ENCODE results near the gene MRPL58.
A peak's percentile ranks its signal among the peaks of the same experiment; 100 is the strongest.
"Not testable (repeated sequence)": the region's sequence is repeated elsewhere in the genome, so short reads cannot be mapped to it uniquely, and the experiment has no call there.

The MRPL58 gene

DNA sequence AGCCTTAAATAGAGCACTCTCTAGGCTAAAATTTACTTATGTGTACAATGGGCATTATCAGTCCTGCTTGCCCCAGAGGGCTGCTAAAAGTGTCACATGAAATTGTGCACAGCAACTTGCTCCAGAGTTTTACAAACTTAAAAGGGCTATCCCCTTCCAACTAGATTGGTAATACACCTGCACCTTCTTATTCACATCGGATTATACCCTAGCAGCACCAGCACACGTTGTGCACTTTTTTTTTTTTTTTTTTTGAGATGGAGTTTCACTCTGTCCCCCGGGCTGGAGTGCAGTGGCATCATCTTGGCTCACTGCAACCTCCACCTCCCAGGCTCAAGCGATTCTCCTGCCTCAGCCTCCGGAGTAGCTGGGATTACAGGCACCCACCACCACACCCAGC, 31.3 kb downstream of the MRPL58 start:
- H3K36me3 Mint-ChIP-seq (ENCODE audit: low read depth), result peaks cover 17% of the 10 kb centered on the region
- H3K4me1 Mint-ChIP-seq (ENCODE audit: low read depth), result peaks cover 26% of the 10 kb centered on the region
- H3K4me3 Mint-ChIP-seq; H3K27ac Mint-ChIP-seq; H3K9me3 Mint-ChIP-seq; H3K27me3 Mint-ChIP-seq (ENCODE audit: low read depth): not testable (repeated sequence)

DNA sequence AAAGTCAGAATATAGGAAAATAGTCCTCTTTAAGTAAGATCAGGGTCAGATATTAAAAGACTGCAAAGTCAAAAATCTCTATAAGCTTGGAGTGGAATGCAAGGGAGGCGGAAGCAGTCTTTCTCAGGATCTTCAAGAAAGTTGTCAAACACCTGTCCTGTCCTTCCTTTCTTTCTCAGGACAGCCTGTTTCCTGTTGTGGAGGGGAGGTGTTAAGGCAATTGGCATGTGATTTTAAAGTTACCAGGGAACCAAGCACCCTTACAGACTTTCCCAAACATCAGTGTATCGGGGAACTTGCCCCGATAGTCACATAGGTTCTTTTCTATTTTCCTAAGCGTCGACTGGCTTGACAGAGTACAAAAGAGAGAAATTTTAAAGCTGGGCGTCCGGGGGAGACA, 32.2 kb downstream of the MRPL58 start:
- H3K4me1 Mint-ChIP-seq (ENCODE audit: low read depth), result peaks cover 27% of the 10 kb centered on the region
- no peaks in the 10 kb centered on the region for H3K27me3 Mint-ChIP-seq (ENCODE audit: low read depth)
- H3K4me3 Mint-ChIP-seq, result peak overlapping the region; percentile 67
- no peak overlapping the region for H3K27ac Mint-ChIP-seq
- no peaks in the 10 kb centered on the region for H3K9me3 Mint-ChIP-seq
- peaks cover 16% of the 10 kb centered on the region for H3K36me3 Mint-ChIP-seq (ENCODE audit: low read depth)

GRCh38 chr17:75045946-75046406, 33.5 kb downstream of the MRPL58 start:
- not testable (repeated sequence) for H3K27me3 Mint-ChIP-seq (ENCODE audit: low read depth)
- H3K27ac Mint-ChIP-seq, result peak overlapping the region; percentile 92

GRCh38 chr17:75046407-75047289, 34.2 kb downstream of the MRPL58 start, which contains the start of the genes ATP5PD and KCTD2:
TSS of gene ATP5PD (minus strand) at chr17:75046969. CDS start at chr17:75042650, 4,319 bp downstream.
TSS of gene KCTD2 (plus strand) at chr17:75047225. CDS start at chr17:75047251, 26 bp downstream.
- peaks cover 11% of the 10 kb centered on the region for H3K36me3 Mint-ChIP-seq (ENCODE audit: low read depth)
- peak within 1 kb of the TSS; percentile 97 for H3K27ac Mint-ChIP-seq
- no peaks in the 10 kb centered on the region for H3K27me3 Mint-ChIP-seq (ENCODE audit: low read depth)
- peak within 1 kb of the TSS; percentile 99 for H3K4me3 Mint-ChIP-seq
- no peaks in the 10 kb centered on the region for H3K9me3 Mint-ChIP-seq
- H3K4me1 Mint-ChIP-seq (ENCODE audit: low read depth), result peaks cover 26% of the 10 kb centered on the region

More at GRCh38 chr17:75045946-75046406, 33.5 kb downstream of the MRPL58 start:
- Mint-ChIP-seq H3K4me3 (peak overlapping the region; percentile 95), H3K4me1 (ENCODE audit: low read depth) (peaks cover 26% of the 10 kb centered on the region)
- not testable (repeated sequence) for H3K36me3 Mint-ChIP-seq (ENCODE audit: low read depth); H3K9me3 Mint-ChIP-seq

DNA sequence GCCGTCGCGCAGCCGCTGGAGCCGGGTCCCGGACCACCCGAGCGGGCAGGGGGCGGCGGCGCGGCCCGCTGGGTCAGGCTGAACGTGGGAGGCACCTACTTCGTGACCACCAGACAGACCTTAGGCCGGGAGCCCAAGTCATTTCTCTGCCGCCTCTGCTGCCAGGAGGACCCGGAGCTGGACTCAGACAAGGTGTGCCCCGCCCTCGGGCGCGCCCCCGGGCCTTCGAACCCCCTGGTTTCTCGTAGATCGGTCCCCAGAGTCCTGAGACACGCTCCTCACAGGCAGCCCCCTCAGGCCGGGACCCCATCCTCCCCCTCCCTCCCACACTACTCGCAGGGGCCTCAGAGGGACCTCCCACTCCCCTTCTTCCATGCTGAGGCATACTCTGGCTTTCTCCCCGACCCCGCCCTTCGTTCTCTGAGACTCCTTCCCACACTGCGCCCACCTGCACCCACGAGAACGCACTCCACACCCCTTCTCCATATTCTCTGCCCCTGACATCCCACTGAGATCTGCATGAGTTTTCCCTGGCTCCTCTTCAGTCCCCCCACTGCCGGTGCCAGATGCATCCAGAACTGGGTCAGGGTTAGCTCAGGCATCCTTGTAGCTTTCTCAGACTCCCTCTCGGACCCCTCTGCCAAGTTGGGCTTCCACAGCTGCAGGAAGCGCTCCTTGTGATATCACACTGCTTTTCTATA, 35.1 kb downstream of the MRPL58 start:
- Mint-ChIP-seq H3K27ac (peak overlapping the region; percentile 97), H3K4me3 (peak overlapping the region; percentile 99), H3K36me3 (ENCODE audit: low read depth) (peaks cover 12% of the 10 kb centered on the region), H3K9me3 (no peaks in the 10 kb centered on the region), H3K4me1 (ENCODE audit: low read depth) (peaks cover 26% of the 10 kb centered on the region), H3K27me3 (ENCODE audit: low read depth) (no peaks in the 10 kb centered on the region)

DNA sequence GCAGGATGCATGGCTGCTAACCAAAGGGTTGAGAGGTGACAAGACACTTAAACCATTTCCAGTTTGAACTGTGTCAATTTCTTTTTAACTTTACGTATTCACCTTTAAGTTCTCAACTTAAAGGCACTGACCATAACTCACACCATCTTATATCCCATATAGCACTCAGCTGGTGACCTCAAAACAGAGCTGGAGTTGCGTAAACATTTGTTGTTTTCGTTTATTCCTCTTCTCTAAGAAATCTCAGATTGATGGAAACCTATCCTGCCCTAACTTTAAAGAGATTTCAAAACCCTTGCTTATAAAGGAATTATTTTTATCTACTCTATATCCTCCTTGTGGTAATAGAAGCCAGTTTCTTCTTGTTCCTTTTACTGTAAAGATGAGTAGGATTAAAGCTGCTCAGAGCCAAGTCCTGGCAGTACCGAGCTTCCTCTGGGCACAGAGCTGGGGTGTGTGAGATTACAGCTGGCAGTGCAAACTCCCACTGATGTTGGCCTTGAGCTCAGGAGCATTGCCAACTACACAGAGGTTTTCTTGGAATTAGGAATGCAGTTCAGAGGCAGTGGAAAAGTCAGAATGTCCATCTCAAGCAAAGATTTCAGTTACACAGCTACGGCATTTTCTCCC, 35.9 kb downstream of the MRPL58 start:
- no peaks in the 10 kb centered on the region for H3K9me3 Mint-ChIP-seq
- peaks cover 16% of the 10 kb centered on the region for H3K36me3 Mint-ChIP-seq (ENCODE audit: low read depth)
- H3K27ac Mint-ChIP-seq, result peak overlapping the region; percentile 14
- H3K4me3 Mint-ChIP-seq, result peak overlapping the region; percentile 99
- peaks cover 26% of the 10 kb centered on the region for H3K4me1 Mint-ChIP-seq (ENCODE audit: low read depth)
- no peaks in the 10 kb centered on the region for H3K27me3 Mint-ChIP-seq (ENCODE audit: low read depth)

- no peaks in the 10 kb centered on the region for H3K9me3 Mint-ChIP-seq
- peaks cover 20% of the 10 kb centered on the region for H3K36me3 Mint-ChIP-seq (ENCODE audit: low read depth)
- no peak overlapping the region for H3K27ac Mint-ChIP-seq
- no peaks in the 10 kb centered on the region for H3K27me3 Mint-ChIP-seq (ENCODE audit: low read depth)
- H3K4me3 Mint-ChIP-seq, result peak overlapping the region; percentile 99
- H3K4me1 Mint-ChIP-seq (ENCODE audit: low read depth), result peaks cover 26% of the 10 kb centered on the region
Observed at GRCh38 chr17:75049057-75049456, 36.6 kb downstream of the MRPL58 start.

GRCh38 chr17:75049706-75050105, 37.2 kb downstream of the MRPL58 start:
- no peaks in the 10 kb centered on the region for H3K27me3 Mint-ChIP-seq (ENCODE audit: low read depth)
- no peaks in the 10 kb centered on the region for H3K9me3 Mint-ChIP-seq
- H3K36me3 Mint-ChIP-seq (ENCODE audit: low read depth), result peaks cover 21% of the 10 kb centered on the region
- no peak overlapping the region for H3K4me3 Mint-ChIP-seq
- peaks cover 23% of the 10 kb centered on the region for H3K4me1 Mint-ChIP-seq (ENCODE audit: low read depth)
- no peak overlapping the region for H3K27ac Mint-ChIP-seq

- H3K4me3 Mint-ChIP-seq, result no peak overlapping the region
- no peak overlapping the region for H3K27ac Mint-ChIP-seq
Observed at GRCh38 chr17:75051941-75052340, 39.5 kb downstream of the MRPL58 start.

DNA sequence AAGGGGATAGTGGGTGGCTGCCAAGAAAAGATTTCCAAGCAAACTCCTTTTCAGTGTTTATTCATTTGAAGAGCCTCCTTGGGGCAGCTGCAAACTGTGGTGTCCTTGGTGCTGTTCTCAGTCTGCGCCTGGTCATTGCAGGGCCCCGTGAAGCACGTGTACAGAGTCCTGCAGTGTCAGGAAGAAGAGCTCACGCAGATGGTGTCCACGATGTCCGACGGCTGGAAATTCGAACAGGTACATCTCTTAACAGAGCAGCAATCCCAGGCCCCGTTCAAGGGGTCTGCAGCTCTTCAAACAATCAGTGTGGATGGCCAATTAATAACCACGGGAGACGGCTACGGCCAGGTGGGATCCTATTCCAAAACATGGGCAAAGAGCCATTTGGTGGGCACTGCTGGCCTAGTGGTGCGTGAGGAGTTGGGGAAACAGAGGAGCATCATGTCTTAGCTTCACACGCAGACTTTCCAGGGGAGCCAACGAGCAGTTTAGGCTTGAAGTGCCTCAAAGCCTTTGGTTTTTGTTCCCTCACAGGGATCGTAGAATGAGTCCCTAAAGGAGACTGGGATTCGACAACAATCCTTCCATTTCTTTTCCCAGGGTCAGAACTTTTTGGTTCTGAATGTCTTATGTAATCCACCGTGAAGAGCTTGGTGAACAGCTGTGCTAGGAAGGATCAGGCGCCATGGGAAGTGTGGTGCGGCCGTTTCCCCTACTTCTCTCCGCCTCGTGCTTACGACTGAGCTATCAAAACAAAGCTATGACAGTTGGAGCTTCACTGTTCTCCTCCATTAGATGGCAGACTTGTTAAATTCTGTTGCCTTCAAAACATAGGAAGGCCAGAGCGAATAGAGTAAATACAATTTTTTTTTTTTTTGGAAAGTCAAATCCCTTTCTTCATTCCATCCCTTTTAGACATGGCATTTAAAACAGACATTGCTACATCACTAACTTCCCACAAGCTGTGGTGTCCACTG, 47.2 kb downstream of the MRPL58 start:
- Mint-ChIP-seq H3K9me3 (no peaks in the 10 kb centered on the region), H3K27me3 (ENCODE audit: low read depth) (no peaks in the 10 kb centered on the region), H3K36me3 (ENCODE audit: low read depth) (peaks cover 36% of the 10 kb centered on the region), H3K4me1 (ENCODE audit: low read depth) (peaks cover 8% of the 10 kb centered on the region), H3K4me3 (no peak overlapping the region), H3K27ac (no peak overlapping the region)

More at GRCh38 chr17:75051941-75052340, 39.5 kb downstream of the MRPL58 start:
- no peaks in the 10 kb centered on the region for H3K9me3 Mint-ChIP-seq
- H3K27me3 Mint-ChIP-seq (ENCODE audit: low read depth), result no peaks in the 10 kb centered on the region
- H3K4me1 Mint-ChIP-seq (ENCODE audit: low read depth), result peaks cover 20% of the 10 kb centered on the region
- H3K36me3 Mint-ChIP-seq (ENCODE audit: low read depth), result peaks cover 29% of the 10 kb centered on the region

DNA sequence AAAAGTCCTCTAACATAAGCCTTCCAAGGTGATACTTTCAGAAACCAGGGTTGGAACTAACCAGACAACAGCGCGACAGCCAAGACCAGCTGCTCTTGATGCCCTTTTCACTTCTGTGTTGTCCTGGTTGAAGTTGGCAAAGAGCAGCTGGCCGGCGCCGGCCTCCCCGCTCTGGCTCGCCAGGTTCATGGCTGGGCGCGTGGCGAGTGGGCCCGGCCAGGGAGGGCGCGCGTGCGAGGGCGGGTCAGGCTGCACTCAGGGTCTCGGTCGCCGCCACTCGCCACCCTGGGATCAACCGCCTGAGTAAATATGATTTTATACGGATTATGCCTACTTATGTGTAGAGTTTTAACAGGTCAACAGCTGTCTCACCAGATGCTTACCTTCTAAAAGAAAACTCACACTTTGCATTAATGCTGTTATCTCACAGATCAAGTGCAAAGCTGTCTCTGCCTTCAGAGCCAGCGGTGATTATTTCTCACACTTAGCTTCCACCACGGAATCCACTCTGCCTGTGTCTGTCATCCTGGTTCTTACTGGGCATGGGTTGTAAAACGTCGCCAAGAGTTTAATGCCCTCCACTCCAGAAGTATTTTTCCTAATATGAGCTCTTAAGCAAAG, 48.1 kb downstream of the MRPL58 start:
- no peak overlapping the region for H3K27ac Mint-ChIP-seq
- no peaks in the 10 kb centered on the region for H3K27me3 Mint-ChIP-seq (ENCODE audit: low read depth)
- H3K9me3 Mint-ChIP-seq, result no peaks in the 10 kb centered on the region
- no peak overlapping the region for H3K4me3 Mint-ChIP-seq
- peaks cover 13% of the 10 kb centered on the region for H3K4me1 Mint-ChIP-seq (ENCODE audit: low read depth)
- peaks cover 36% of the 10 kb centered on the region for H3K36me3 Mint-ChIP-seq (ENCODE audit: low read depth)

DNA sequence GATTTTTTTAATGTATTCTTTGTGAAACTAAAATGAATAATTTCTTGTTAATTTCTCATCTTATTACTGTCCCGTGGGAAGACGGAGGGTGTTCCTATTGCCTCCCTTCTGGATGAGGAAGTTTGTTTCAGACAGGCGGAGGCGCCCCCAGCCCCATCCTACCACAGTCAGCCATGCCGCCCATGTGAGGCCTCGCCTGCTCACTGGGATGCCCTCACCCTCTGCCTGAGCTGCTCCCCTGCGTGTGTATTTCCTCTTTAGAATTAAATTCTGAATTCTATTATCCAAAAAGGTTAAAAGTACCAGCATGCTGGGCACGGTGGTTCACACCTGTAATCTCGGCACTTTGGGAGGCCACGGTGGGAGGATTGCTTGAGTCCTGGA, 48.6 kb downstream of the MRPL58 start:
- H3K27me3 Mint-ChIP-seq (ENCODE audit: low read depth), result no peaks in the 10 kb centered on the region
- no peak overlapping the region for H3K27ac Mint-ChIP-seq
- H3K4me1 Mint-ChIP-seq (ENCODE audit: low read depth), result peaks cover 17% of the 10 kb centered on the region
- no peaks in the 10 kb centered on the region for H3K9me3 Mint-ChIP-seq
- no peak overlapping the region for H3K4me3 Mint-ChIP-seq
- peaks cover 34% of the 10 kb centered on the region for H3K36me3 Mint-ChIP-seq (ENCODE audit: low read depth)

DNA sequence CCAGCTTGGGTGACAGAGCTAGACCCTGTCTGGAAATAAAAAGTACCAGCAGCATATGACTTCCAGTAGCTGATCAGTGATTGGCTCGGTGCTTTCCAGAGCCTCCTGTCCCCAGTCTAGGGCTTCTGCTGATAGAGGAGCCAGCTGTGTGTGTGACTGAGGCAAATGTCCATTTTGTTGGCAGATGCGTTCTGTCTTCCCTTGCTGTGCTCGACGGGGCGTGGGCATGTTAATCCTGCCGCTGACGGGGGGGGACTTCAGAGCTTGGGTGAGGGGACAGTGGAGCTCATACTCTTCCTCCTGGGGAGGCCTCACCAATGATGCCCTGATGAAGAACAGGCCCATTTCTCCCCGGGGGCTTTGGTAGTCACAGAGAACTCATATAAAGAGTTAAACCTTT, 49.1 kb downstream of the MRPL58 start:
- no peak overlapping the region for H3K4me3 Mint-ChIP-seq
- peaks cover 17% of the 10 kb centered on the region for H3K4me1 Mint-ChIP-seq (ENCODE audit: low read depth)
- peaks cover 29% of the 10 kb centered on the region for H3K36me3 Mint-ChIP-seq (ENCODE audit: low read depth)
- no peaks in the 10 kb centered on the region for H3K27me3 Mint-ChIP-seq (ENCODE audit: low read depth)
- H3K27ac Mint-ChIP-seq, result no peak overlapping the region
- no peaks in the 10 kb centered on the region for H3K9me3 Mint-ChIP-seq
